Thyroid gland (tissue), 4 donors: ENCODE results near the gene MYOZ3.

Experiments
- POLR2A ChIP-seq, 2 donors: fragments of 450-650 bp; IDR thresholded peaks; one replicate each; pipeline ENCODE4 v1.6.1; 2017; ENCODE audit warnings: antibody characterized with exemption in 2 of 2, mild to moderate bottlenecking in 2 of 2, moderate library complexity in 1 of 2
- TF ChIP-seq, protein P1 (sequence below), 6 experiments: fragments of 200-600 bp in 3 of 6; fragments of 450-650 bp in 3 of 6; sonication (generic) in 3 of 6; IDR thresholded peaks; one replicate each; pipeline ENCODE4 v1.5.1; 2016 to 2019; ENCODE audit warnings: antibody characterized with exemption in 6 of 6, mild to moderate bottlenecking in 2 of 6, inconsistent platforms in 1 of 6, moderate library complexity in 1 of 6

- TF ChIP-seq, protein P1, sequence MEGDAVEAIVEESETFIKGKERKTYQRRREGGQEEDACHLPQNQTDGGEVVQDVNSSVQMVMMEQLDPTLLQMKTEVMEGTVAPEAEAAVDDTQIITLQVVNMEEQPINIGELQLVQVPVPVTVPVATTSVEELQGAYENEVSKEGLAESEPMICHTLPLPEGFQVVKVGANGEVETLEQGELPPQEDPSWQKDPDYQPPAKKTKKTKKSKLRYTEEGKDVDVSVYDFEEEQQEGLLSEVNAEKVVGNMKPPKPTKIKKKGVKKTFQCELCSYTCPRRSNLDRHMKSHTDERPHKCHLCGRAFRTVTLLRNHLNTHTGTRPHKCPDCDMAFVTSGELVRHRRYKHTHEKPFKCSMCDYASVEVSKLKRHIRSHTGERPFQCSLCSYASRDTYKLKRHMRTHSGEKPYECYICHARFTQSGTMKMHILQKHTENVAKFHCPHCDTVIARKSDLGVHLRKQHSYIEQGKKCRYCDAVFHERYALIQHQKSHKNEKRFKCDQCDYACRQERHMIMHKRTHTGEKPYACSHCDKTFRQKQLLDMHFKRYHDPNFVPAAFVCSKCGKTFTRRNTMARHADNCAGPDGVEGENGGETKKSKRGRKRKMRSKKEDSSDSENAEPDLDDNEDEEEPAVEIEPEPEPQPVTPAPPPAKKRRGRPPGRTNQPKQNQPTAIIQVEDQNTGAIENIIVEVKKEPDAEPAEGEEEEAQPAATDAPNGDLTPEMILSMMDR (IDR thresholded peaks at IDR 0.05): no peak
- TF ChIP-seq POLR2A (IDR thresholded peaks at IDR 0.05): no peak
Observed at GRCh38 chr5:150640311-150641005, 20.6 kb upstream of the MYOZ3 start, which contains the start of gene SYNPO.
